Transverse colon (tissue), 3 donors: Measurements from ENCODE around the gene TLR9.

Experiments
- EP300 ChIP-seq: sonication (generic); formaldehyde crosslinking; IDR thresholded peaks from one replicate; pipeline ENCODE4 v1.6.1; 2017; ENCODE audit warnings: antibody characterized with exemption, low read depth
- TF ChIP-seq, protein P1 (sequence below), 5 experiments: fragments of 200-600 bp in 3 of 5; fragments of 450-650 bp in 2 of 5; sonication (generic) in 3 of 5; IDR thresholded peaks; 1 replicate in 2 of 5; 2 replicates in 3 of 5; pipeline ENCODE4 v1.5.1; 2016 to 2017; ENCODE audit warnings: antibody characterized with exemption in 5 of 5, inconsistent platforms in 3 of 5, mild to moderate bottlenecking in 2 of 5, moderate library complexity in 1 of 5

DNA sequence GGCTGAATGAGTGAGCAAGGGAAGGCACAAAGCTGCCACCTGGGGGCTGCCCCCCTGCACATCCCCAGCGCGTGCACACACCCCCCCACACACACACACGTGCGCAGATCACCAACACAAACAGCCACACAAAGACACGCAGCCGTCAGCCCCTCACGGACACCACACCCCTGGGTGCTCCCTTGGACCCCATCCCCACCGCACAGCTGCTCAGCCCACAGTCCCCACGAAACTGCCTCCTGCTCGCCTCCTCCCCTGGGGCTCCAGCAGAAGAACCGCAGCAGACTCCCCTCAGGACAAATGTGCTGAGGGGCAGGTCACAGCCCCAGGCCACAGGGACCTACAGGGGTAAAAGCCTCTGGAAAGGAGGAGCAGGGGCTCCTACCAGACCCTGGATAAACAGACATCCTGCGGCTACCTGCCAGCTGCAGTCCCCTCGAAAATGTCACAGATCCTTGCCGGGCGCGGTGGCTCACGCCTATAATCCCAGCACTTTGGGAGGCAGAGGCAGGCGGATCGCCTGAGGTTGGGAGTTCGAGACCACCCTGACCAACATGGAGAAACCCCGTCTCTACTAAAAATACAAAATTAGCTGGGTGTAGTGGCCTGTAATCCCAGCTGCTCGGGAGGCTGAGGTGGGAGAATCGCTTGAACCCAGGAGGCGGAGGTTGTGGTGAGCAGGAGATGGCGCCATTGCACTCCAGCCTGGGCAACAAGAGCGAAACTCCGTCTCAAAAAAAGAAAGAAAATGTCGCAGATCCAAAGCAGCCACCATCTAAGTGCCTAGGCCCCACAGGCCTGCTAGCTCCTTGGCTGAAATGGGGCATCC is 7.0 kb upstream of the TLR9 start:
- TF ChIP-seq, protein P1, sequence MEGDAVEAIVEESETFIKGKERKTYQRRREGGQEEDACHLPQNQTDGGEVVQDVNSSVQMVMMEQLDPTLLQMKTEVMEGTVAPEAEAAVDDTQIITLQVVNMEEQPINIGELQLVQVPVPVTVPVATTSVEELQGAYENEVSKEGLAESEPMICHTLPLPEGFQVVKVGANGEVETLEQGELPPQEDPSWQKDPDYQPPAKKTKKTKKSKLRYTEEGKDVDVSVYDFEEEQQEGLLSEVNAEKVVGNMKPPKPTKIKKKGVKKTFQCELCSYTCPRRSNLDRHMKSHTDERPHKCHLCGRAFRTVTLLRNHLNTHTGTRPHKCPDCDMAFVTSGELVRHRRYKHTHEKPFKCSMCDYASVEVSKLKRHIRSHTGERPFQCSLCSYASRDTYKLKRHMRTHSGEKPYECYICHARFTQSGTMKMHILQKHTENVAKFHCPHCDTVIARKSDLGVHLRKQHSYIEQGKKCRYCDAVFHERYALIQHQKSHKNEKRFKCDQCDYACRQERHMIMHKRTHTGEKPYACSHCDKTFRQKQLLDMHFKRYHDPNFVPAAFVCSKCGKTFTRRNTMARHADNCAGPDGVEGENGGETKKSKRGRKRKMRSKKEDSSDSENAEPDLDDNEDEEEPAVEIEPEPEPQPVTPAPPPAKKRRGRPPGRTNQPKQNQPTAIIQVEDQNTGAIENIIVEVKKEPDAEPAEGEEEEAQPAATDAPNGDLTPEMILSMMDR (IDR thresholded peaks at IDR 0.05): no peak
- TF ChIP-seq EP300: no peak
